IMR-90 (cell line): ENCODE measurements around the gene TULP3.
A peak's percentile ranks its signal among the peaks of the same experiment; 100 is the strongest.

Experiments used
- CEBPB ChIP-seq: IDR thresholded peaks from 2 replicates; pipeline ENCODE4 v1.6.1; 2012; ENCODE audit warnings: low read depth, low read length, improper control_type of control experiment
- CHD1 ChIP-seq: IDR thresholded peaks from 2 replicates; pipeline ENCODE4 v1.6.1; 2012; ENCODE audit warnings: low read depth, low read length, improper control_type of control experiment
- CTCF ChIP-seq: conservative IDR thresholded peaks from 2 replicates; pipeline ENCODE4 v1.5.1; 2012; ENCODE audit warnings: mild to moderate bottlenecking, low read depth, low read length, improper control_type of control experiment
- ELK1 ChIP-seq: fragments of 150-350 bp; IDR thresholded peaks from 2 replicates; pipeline ENCODE4 v1.6.1; 2016; ENCODE audit warnings: low read depth, mild to moderate bottlenecking, low read length, moderate library complexity, borderline replicate concordance
- NFE2L2 ChIP-seq: fragments of 150-350 bp; IDR thresholded peaks from 2 replicates; pipeline ENCODE4 v1.6.1; 2016; ENCODE audit warnings: low read depth, mild to moderate bottlenecking, low read length
- POLR2A ChIP-seq: IDR thresholded peaks from 2 replicates; pipeline ENCODE4 v1.6.1; 2012; ENCODE audit warnings: mild to moderate bottlenecking, low read depth, low read length
- RAD21 ChIP-seq: IDR thresholded peaks from 2 replicates; pipeline ENCODE4 v1.6.1; 2012; ENCODE audit warnings: low read length, improper control_type of control experiment
- RCOR1 ChIP-seq: IDR thresholded peaks from 2 replicates; pipeline ENCODE4 v1.6.1; 2012; ENCODE audit warnings: mild to moderate bottlenecking, low read length, improper control_type of control experiment; ENCODE audit not compliant: insufficient replicate concordance
- RFX5 ChIP-seq: IDR thresholded peaks from 2 replicates; pipeline ENCODE4 v1.8.0; 2012; ENCODE audit warnings: low read depth, mild to moderate bottlenecking, low read length, moderate library complexity
- SMC3 ChIP-seq: fragments of 150-350 bp; IDR thresholded peaks from 2 replicates; pipeline ENCODE4 v1.6.1; 2016; ENCODE audit warnings: low read depth, mild to moderate bottlenecking, antibody characterized with exemption, low read length, moderate library complexity
- USF2 ChIP-seq: fragments of 150-350 bp; IDR thresholded peaks from 2 replicates; pipeline ENCODE4 v1.6.1; 2017; ENCODE audit warnings: mild to moderate bottlenecking, antibody characterized with exemption, low read length, low read depth

- TF ChIP-seq CEBPB (peak; percentile 93), CTCF (no peak), ELK1 (no peak), RCOR1 (no peak), POLR2A (no peak), CHD1 (no peak), NFE2L2 (no peak), SMC3 (no peak), RAD21 (no peak), USF2 (no peak), RFX5 (no peak)
These were observed 12.5 kb upstream of the TULP3 start for GRCh38 chr12:2877953-2878732.
